Frontal cortex (tissue), 1 donor: Measurements from ENCODE around the gene POLR1G. TPM values are rescaled to one million over a fixed set of nuclear protein-coding genes. Genes with fewer than 3 reads are reported as not detected.

Experiments
- small RNA-seq: library from RNA; depleted of rRNA; stranded (forward); fragments of <200 nt; gene quantifications from one replicate; pipeline ENCODE3, GENCODE V24; 2014
- total RNA-seq: library from RNA; depleted of rRNA; stranded (reverse); fragments of >200 nt; gene quantifications from one replicate; pipeline ENCODE4 v1.2.3, GENCODE V29; 2014

The POLR1G gene
- total RNA-seq, 1 donor from 2014 or later, result 3.7 TPM

Small RNA genes lying within 50 kb of the gene (small RNA-seq; reads per million reads assigned to genes)
- gene MIR6088, result not detected

Other genes with a start within 250 kb of the POLR1G start
- 1.2 TPM for gene NKPD1, start 245.7 kb upstream of the POLR1G start, total RNA-seq
- 2.9 TPM for gene TRAPPC6A, start 228.4 kb upstream of the POLR1G start, total RNA-seq
- 3.3 TPM for gene BLOC1S3, start 227.9 kb upstream of the POLR1G start, total RNA-seq
- not detected for gene EXOC3L2, start 161.2 kb upstream of the POLR1G start, total RNA-seq
- gene MARK4, start 155.4 kb upstream of the POLR1G start, total RNA-seq, result 32.6 TPM
- gene CKM, start 83.8 kb upstream of the POLR1G start, total RNA-seq, result not detected
- gene KLC3, start 65.9 kb upstream of the POLR1G start, total RNA-seq, result 0.41 TPM
- 14.3 TPM for gene ERCC2, start 36.1 kb upstream of the POLR1G start, total RNA-seq
- under 0.01 TPM for gene PPP1R13L, start 1.6 kb upstream of the POLR1G start, total RNA-seq
- gene ERCC1, start 17.3 kb downstream of the POLR1G start, total RNA-seq, result 55.0 TPM
- 2.0 TPM for gene FOSB, start 61.4 kb downstream of the POLR1G start, total RNA-seq
- 54.2 TPM for gene RTN2, start 90.4 kb downstream of the POLR1G start, total RNA-seq
- 0.82 TPM for gene PPM1N, start 91.8 kb downstream of the POLR1G start, total RNA-seq
- 9.0 TPM for gene VASP, start 100.8 kb downstream of the POLR1G start, total RNA-seq
- gene OPA3, start 178.2 kb downstream of the POLR1G start, total RNA-seq, result 1.6 TPM
- gene GPR4, start 195.6 kb downstream of the POLR1G start, total RNA-seq, result under 0.01 TPM
- gene EML2, start 232.8 kb downstream of the POLR1G start, total RNA-seq, result 13.0 TPM